ENCODE data around the gene CERK. TPM values are rescaled to one million over a fixed set of nuclear protein-coding genes. Genes with fewer than 3 reads are reported as not detected.
A peak's percentile ranks its signal among the peaks of the same experiment; 100 is the strongest.

CERK gene
- total RNA-seq, 4 donors from 2014 or later: 37.3 to 51.1 (median 48.0) TPM

DNA sequence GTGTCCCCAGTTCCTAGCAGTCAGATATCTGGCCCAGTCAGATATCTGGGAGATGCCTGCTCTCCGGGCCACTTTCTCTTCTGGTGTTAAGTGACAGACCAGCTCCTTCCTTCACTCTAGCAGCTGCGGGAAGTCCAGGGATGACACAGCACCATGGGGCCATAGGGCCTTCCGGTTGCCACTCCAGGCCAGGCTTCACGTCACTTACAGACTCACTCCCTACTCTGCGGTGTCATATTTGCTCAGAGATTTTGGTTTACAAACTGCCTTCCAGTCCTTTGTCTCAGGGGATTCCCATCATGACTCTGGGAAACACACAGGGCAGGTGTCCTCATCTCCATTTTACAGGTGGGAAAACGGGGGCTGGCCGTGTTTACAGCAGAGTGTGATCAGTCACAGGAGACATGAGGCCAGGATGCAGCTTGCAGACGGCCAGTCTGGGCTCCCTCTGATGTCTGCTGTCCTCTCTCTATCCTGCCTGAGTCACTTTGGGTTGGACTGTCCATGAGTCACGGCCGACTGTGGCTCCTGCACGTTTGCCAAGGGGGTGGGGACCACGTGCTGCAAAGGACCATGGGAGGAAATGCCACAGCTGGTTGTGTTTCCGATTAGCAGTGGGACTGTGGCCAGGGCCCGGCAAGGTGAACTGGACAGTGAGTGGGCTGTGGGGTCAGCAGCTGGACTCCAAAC lies 16.2 kb upstream of the CERK start:
- peak; percentile 97 for DNase-seq (ENCODE audit: extremely low spot score)
- 25% methylated on average over 7 of the region's 14 CpGs for WGBS
- H3K27me3 ChIP-seq: peaks cover 0 to 27% (median 0%) of the 10 kb centered on the region in 4 donors
- no peak overlapping the region for H3K4me3 ChIP-seq
- H3K9me3 ChIP-seq: peaks cover 0 to 7% (median 1%) of the 10 kb centered on the region in 4 donors
- H3K27ac ChIP-seq (replicated peaks in 1 of 4): peak overlapping the region; percentile 53 to 83 (median 72)
- peaks cover 42 to 56% (median 47%) of the 10 kb centered on the region in 4 donors for H3K4me1 ChIP-seq
- TF ChIP-seq POLR2AphosphoS5 (IDR thresholded peaks at IDR 0.05) (peak; percentile 84 to 89), EP300 (IDR thresholded peaks at IDR 0.05) (no peak), POLR2A (IDR thresholded peaks at IDR 0.05; ENCODE audit: low read depth) (peak; percentile 5)
- intact Hi-C loops (cut with DNase I): no loop called here
- no peaks in the 10 kb centered on the region for H3K36me3 ChIP-seq

DNA sequence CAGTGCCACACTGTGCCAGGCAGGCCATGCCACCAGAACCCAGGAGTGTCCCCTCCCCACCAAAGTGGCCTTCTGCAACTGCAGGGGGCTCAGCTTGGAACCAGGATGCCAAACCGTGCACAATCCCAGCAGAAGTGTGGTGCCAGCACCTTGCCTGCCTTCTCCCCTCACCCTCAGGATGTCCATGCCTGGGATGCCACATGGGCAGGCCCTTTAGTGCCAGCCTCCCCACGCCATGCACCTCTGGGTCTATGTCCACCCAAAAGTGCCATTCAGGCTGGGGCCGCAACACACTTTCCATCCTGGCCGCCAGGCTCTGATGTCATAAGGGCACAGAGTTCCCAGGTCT lies 15.7 kb upstream of the CERK start:
- WGBS: 84% methylated on average over 4 of the region's 4 CpGs
- no peak overlapping the region for H3K4me3 ChIP-seq
- DNase-seq (ENCODE audit: extremely low spot score): no peak
- peaks cover 42 to 57% (median 51%) of the 10 kb centered on the region in 4 donors for H3K4me1 ChIP-seq
- intact Hi-C loops (cut with DNase I): no loop called here
- TF ChIP-seq EP300 (IDR thresholded peaks at IDR 0.05): no peak
- TF ChIP-seq POLR2A (IDR thresholded peaks at IDR 0.05; ENCODE audit: low read depth): no peak
- TF ChIP-seq POLR2AphosphoS5 (IDR thresholded peaks at IDR 0.05): no peak
- TF ChIP-seq, protein P1, sequence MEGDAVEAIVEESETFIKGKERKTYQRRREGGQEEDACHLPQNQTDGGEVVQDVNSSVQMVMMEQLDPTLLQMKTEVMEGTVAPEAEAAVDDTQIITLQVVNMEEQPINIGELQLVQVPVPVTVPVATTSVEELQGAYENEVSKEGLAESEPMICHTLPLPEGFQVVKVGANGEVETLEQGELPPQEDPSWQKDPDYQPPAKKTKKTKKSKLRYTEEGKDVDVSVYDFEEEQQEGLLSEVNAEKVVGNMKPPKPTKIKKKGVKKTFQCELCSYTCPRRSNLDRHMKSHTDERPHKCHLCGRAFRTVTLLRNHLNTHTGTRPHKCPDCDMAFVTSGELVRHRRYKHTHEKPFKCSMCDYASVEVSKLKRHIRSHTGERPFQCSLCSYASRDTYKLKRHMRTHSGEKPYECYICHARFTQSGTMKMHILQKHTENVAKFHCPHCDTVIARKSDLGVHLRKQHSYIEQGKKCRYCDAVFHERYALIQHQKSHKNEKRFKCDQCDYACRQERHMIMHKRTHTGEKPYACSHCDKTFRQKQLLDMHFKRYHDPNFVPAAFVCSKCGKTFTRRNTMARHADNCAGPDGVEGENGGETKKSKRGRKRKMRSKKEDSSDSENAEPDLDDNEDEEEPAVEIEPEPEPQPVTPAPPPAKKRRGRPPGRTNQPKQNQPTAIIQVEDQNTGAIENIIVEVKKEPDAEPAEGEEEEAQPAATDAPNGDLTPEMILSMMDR (IDR thresholded peaks at IDR 0.05): no peak
- peak overlapping the region; percentile 53 to 83 (median 72) for H3K27ac ChIP-seq (replicated peaks in 1 of 4)
- no peaks in the 10 kb centered on the region for H3K36me3 ChIP-seq
- peaks cover 0 to 32% (median 0%) of the 10 kb centered on the region in 4 donors for H3K27me3 ChIP-seq
- H3K9me3 ChIP-seq: peaks cover 0 to 7% (median 1%) of the 10 kb centered on the region in 4 donors

DNA sequence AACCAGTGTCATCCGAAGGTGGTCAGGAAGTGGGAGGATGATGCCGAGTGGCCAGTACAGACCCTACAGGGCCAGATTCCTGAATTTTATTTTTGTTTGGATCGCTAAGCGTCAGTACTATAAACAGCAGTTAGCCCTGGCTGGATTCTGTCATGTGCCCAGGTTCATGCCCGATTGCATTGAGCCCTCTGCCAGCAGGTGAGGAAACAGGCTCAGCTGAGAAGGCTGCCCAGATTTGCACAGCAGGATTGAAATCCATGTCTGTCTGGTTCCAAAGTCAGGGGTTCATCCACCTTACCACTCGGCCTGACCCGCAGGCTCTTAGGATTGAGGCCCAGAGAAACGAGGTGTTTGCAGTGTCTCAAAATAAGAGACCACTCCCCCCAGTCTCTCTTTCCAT lies 15.3 kb upstream of the CERK start:
- no peak for TF ChIP-seq POLR2A (IDR thresholded peaks at IDR 0.05; ENCODE audit: low read depth)
- TF ChIP-seq EP300 (IDR thresholded peaks at IDR 0.05): no peak
- TF ChIP-seq, protein P1 (IDR thresholded peaks at IDR 0.05): no peak
- no peak for TF ChIP-seq POLR2AphosphoS5 (IDR thresholded peaks at IDR 0.05)
- Histone ChIP-seq H3K4me3 (no peak overlapping the region), H3K27me3 (peaks cover 0 to 36% (median 0%) of the 10 kb centered on the region in 4 donors), H3K36me3 (no peaks in the 10 kb centered on the region), H3K9me3 (peaks cover 0 to 7% (median 1%) of the 10 kb centered on the region in 4 donors), H3K4me1 (peaks cover 38 to 56% (median 49%) of the 10 kb centered on the region in 4 donors), H3K27ac (replicated peaks in 1 of 4) (peak overlapping the region; percentile 53 to 83 (median 72))
- intact Hi-C loops (cut with DNase I): no loop called here
- DNase-seq (ENCODE audit: extremely low spot score): no peak
- WGBS: 82% methylated on average over 6 of the region's 8 CpGs

DNA sequence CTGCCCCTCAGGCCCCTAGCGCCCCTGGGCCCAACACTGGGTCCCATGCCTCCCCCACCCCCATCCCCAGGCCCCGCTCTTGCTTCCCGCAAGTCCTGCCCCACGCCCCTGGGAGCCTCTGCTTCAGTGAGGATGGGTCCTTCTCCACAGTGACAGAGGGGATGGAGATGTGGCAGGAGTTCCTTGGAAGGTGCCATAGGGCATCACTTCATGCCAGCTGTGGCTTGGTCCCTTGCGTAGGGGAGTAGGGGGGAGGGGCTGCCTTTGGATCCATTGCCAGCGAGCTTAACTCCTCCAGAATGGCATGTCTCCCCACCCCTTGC lies 14.9 kb upstream of the CERK start:
- Histone ChIP-seq H3K36me3 (no peaks in the 10 kb centered on the region), H3K9me3 (peaks cover 0 to 7% (median 1%) of the 10 kb centered on the region in 4 donors), H3K4me3 (no peak overlapping the region), H3K27ac (replicated peaks in 1 of 4) (peak overlapping the region in 3 of 4 donors; percentile 70 to 83 (median 73)), H3K27me3 (peaks cover 0 to 40% (median 0%) of the 10 kb centered on the region in 4 donors), H3K4me1 (peaks cover 37 to 52% (median 48%) of the 10 kb centered on the region in 4 donors)
- no peak for DNase-seq (ENCODE audit: extremely low spot score)
- whole genome bisulfite sequencing: 100% methylated on average over 4 of the region's 6 CpGs
- TF ChIP-seq EP300 (IDR thresholded peaks at IDR 0.05) (no peak), POLR2A (IDR thresholded peaks at IDR 0.05; ENCODE audit: low read depth) (no peak), POLR2AphosphoS5 (IDR thresholded peaks at IDR 0.05) (no peak)
- TF ChIP-seq, protein P1 (IDR thresholded peaks at IDR 0.05): no peak
- intact Hi-C loops (cut with DNase I): no loop called here

DNA sequence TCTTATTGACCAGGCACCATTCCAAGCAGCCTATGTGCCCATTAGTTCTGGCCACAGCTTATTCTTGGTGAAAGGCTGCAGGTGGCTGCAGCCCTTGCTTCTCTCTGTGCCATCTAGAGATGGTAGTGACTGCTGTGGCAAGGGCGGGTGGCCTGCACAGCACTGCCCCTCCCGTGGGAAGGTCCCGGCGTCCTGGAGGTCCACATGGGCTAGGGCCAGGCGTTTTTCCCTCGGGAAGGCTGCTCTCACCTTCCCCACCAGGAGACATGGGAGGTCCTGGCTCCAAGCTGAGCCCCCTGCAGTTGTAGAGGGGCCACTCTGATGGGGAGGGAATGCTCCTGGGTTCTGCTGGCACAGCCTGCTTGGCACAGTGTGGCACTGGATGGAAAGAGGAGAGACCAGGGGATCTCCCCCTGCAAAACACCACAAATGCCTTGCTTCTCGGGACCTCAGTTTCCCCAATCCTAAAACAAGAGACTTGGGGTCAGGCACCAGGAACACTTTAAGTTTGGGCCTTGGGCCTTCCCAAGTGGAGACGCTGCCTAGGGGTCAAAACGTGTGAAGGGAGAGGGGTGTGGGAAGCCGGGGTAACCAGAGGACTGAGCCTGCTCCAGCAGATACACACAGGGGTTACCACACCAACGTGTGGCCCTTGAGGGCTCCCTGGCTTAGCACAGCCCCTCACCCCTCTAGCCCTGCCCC lies 14.4 kb upstream of the CERK start:
- Histone ChIP-seq H3K9me3 (peaks cover 0 to 7% (median 1%) of the 10 kb centered on the region in 4 donors), H3K27ac (replicated peaks in 1 of 4) (peak overlapping the region in 1 of 4 donors; percentile 5), H3K4me3 (no peak overlapping the region), H3K36me3 (no peaks in the 10 kb centered on the region), H3K4me1 (peaks cover 37 to 52% (median 48%) of the 10 kb centered on the region in 4 donors), H3K27me3 (peaks cover 0 to 45% (median 0%) of the 10 kb centered on the region in 4 donors)
- WGBS: 82% methylated on average over 6 of the region's 11 CpGs
- intact Hi-C loops (cut with DNase I): no loop called here
- TF ChIP-seq, protein P1 (IDR thresholded peaks at IDR 0.05): no peak
- TF ChIP-seq POLR2A (IDR thresholded peaks at IDR 0.05; ENCODE audit: low read depth) (no peak), POLR2AphosphoS5 (IDR thresholded peaks at IDR 0.05) (no peak), EP300 (IDR thresholded peaks at IDR 0.05) (no peak)
- DNase-seq (ENCODE audit: extremely low spot score): no peak

Data from esophagus muscularis mucosa (tissue), 4 donors.